BJ (cell line): ENCODE results near the gene MORC1. TPM values are rescaled to one million over a fixed set of nuclear protein-coding genes. Genes with fewer than 3 reads are reported as not detected.

Source experiments
- CTCF ChIA-PET: fragments of 350-600 bp; formaldehyde crosslinking; extraction: SDS; loops from one replicate; lab custom pipeline; 2021; ENCODE audit warnings: antibody characterized with exemption, inconsistent platforms; lab: Yijun Ruan, JAX
- POLR2A ChIA-PET: fragments of 300-600 bp; sonication (Branson Sonifier 250); formaldehyde crosslinking; extraction: SDS; loops from one replicate; lab custom pipeline; 2021; ENCODE audit warnings: antibody characterized with exemption; lab: Charles Lee
- DNase-seq: peaks from one replicate; pipeline ENCODE4 v3.0.0-alpha.2; 2011; ENCODE audit warnings: low read depth
- H3K27me3 ChIP-seq: 2 replicates; pipeline ENCODE4 v1.6.0; 2011; ENCODE audit warnings: low read length; ENCODE audit not compliant: control insufficient read depth, insufficient read depth
- H3K36me3 ChIP-seq: 2 replicates; pipeline ENCODE4 v1.5.1; 2011; ENCODE audit warnings: low read length; ENCODE audit not compliant: control insufficient read depth, insufficient read depth
- H3K4me3 ChIP-seq: 2 replicates; pipeline ENCODE4 v1.5.1; 2011; ENCODE audit warnings: low read depth, mild to moderate bottlenecking, control low read depth, low read length
- CTCF ChIP-seq: IDR thresholded peaks from 2 replicates; pipeline ENCODE4 v1.5.1; 2011; ENCODE audit warnings: low read depth, mild to moderate bottlenecking, control low read depth, inconsistent platforms, low read length, moderate library complexity; ENCODE audit not compliant: insufficient read depth
- polyA plus RNA-seq: library from polyadenylated mRNA; depleted of rRNA; stranded (reverse); fragments of >200 nt; gene quantifications from 2 replicates; pipeline ENCODE4 v1.2.3, GENCODE V29; 2011

The MORC1 gene
- polyA plus RNA-seq, 1 experiment: not detected

GRCh38 chr3:109072194-109072593 is 45.7 kb downstream of the MORC1 start:
- Histone ChIP-seq H3K4me3 (no peak overlapping the region), H3K36me3 (no peaks in the 10 kb centered on the region), H3K27me3 (no peaks in the 10 kb centered on the region)
- DNase-seq: no peak
- CTCF ChIA-PET: interaction anchor here (0.9 kb wide), 1 partner anchor 49 kb away, joined by 3 read pairs; no protein-coding TSS in a partner anchor
- no peak for TF ChIP-seq CTCF
- POLR2A ChIA-PET: no interaction called here

- DNase-seq: no peak
- ChIA-PET CTCF (interaction anchor here (0.9 kb wide), 1 partner anchor 48 kb away, joined by 3 read pairs; no protein-coding TSS in a partner anchor), POLR2A (no interaction called here)
- H3K36me3 ChIP-seq: no peaks in the 10 kb centered on the region
- H3K27me3 ChIP-seq: no peaks in the 10 kb centered on the region
- no peak overlapping the region for H3K4me3 ChIP-seq
- no peak for TF ChIP-seq CTCF
Measured at GRCh38 chr3:109071350-109072142, 46.4 kb downstream of the MORC1 start.

DNA sequence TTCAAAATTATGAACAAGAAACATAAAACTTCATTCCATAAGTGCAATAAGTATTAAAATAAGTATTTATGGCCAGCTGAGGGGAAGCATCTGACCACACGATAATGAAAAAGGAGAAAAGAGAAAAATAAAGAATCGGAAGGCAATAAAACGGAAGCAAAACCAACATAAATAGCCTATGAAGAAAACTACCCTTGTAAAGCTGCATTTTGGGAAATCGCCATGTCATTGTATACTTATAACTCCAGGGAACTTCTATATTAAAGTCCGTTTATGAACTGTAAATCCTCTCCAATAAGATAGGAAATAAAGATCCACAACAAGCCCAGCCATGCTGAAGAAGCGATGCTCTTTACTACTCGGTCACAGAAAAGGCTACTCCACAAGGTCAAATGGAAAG is 47.7 kb downstream of the MORC1 start:
- H3K27me3 ChIP-seq: no peaks in the 10 kb centered on the region
- ChIA-PET POLR2A (no interaction called here), CTCF (no interaction called here)
- TF ChIP-seq CTCF: no peak
- no peaks in the 10 kb centered on the region for H3K36me3 ChIP-seq
- DNase-seq: no peak
- no peak overlapping the region for H3K4me3 ChIP-seq

DNA sequence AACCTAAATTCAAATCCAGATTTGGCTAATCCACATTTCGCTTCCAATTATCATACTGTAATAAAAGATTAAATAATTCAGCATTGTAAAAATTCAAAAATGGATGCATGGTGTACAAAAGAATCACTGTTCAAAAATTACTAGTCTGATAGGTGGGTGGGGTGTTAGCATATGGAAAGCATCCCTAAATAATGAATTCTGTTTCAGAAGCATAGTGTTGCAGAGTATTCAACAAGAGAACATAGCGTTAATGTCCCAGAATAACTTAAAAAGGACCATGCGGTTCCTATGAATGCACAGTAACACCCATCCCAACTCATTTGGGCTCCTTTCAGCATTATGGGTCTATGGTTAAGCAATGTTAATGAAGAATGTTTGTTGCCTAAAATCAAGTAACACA is 51.1 kb downstream of the MORC1 start:
- POLR2A ChIA-PET: no interaction called here

More for the DNA sequence above, 51.1 kb downstream of the MORC1 start:
- CTCF ChIA-PET: no interaction called here
- Histone ChIP-seq H3K4me3 (no peak overlapping the region), H3K27me3 (no peaks in the 10 kb centered on the region), H3K36me3 (no peaks in the 10 kb centered on the region)
- DNase-seq: no peak
- TF ChIP-seq CTCF: no peak
